DND-41 (cell line): ENCODE measurements around the gene RGS19.

Experiments
- ATAC-seq: fragments of 200-7000 bp; cut with Tn5 transposase; 3 replicates; pipeline ENCODE4 v1.9.1; 2021; ENCODE audit warnings: low read depth; ENCODE audit not compliant: insufficient read depth
- DNase-seq: peaks from one replicate; pipeline ENCODE4 v3.0.0-alpha.2; 2020
- H2AFZ ChIP-seq: 2 replicates; pipeline ENCODE4 v1.6.0; 2012; ENCODE audit warnings: low read depth, low read length
- H3K27ac ChIP-seq: 2 replicates; pipeline ENCODE4 v1.5.1; 2012; ENCODE audit warnings: low read length, inconsistent platforms
- H3K27me3 ChIP-seq: fragments of 200-600 bp; sonication (generic); 2 replicates; pipeline ENCODE4 v1.6.0; 2012; ENCODE audit warnings: low read length, mild to moderate bottlenecking, inconsistent platforms; ENCODE audit not compliant: insufficient read depth, poor library complexity
- H3K36me3 ChIP-seq: 2 replicates; pipeline ENCODE4 v1.5.1; 2012; ENCODE audit warnings: low read length, inconsistent platforms; ENCODE audit not compliant: insufficient read depth
- H3K4me1 ChIP-seq: 2 replicates; pipeline ENCODE4 v1.5.1; 2012; ENCODE audit warnings: mild to moderate bottlenecking, low read length; ENCODE audit not compliant: insufficient read depth
- H3K4me2 ChIP-seq: 2 replicates; pipeline ENCODE4 v1.6.0; 2012; ENCODE audit warnings: mild to moderate bottlenecking, moderate library complexity, low read length, inconsistent platforms; ENCODE audit not compliant: insufficient read depth
- H3K4me3 ChIP-seq, 2 experiments: fragments of 200-600 bp in 1 of 2; shearing (Covaris generic) in 1 of 2; 2 replicates each; pipeline ENCODE4 v1.5.1; 2012 to 2016; ENCODE audit warnings: inconsistent platforms in 2 of 2, low read length in 2 of 2, mild to moderate bottlenecking in 2 of 2, low read depth in 1 of 2, moderate library complexity in 1 of 2
- H3K79me2 ChIP-seq: 2 replicates; pipeline ENCODE4 v1.6.0; 2012; ENCODE audit warnings: low read length, inconsistent platforms; ENCODE audit not compliant: insufficient read depth
- H3K9ac ChIP-seq: 2 replicates; pipeline ENCODE4 v1.6.0; 2012; ENCODE audit warnings: low read depth, mild to moderate bottlenecking, inconsistent platforms, low read length, moderate library complexity
- H3K9me3 ChIP-seq: 2 replicates; pipeline ENCODE4 v1.5.1; 2012; ENCODE audit warnings: low read length, moderate library complexity, mild to moderate bottlenecking, inconsistent platforms; ENCODE audit not compliant: insufficient read depth, severe bottlenecking
- H4K20me1 ChIP-seq: 2 replicates; pipeline ENCODE4 v1.6.0; 2012; ENCODE audit warnings: low read length; ENCODE audit not compliant: insufficient read depth
- EZH2 ChIP-seq: IDR thresholded peaks from 3 replicates; pipeline ENCODE4 v1.6.1; 2012; ENCODE audit warnings: borderline replicate concordance, low read depth, mild to moderate bottlenecking, moderate library complexity, low read length, inconsistent platforms; ENCODE audit not compliant: severe bottlenecking
- TF ChIP-seq, protein P1 (sequence below): IDR thresholded peaks from 2 replicates; pipeline ENCODE4 v1.5.1; 2012; ENCODE audit warnings: borderline replicate concordance, low read length, moderate library complexity, mild to moderate bottlenecking; ENCODE audit not compliant: poor library complexity, severe bottlenecking; ENCODE audit errors: extremely low read depth

Gene RGS19

DNA sequence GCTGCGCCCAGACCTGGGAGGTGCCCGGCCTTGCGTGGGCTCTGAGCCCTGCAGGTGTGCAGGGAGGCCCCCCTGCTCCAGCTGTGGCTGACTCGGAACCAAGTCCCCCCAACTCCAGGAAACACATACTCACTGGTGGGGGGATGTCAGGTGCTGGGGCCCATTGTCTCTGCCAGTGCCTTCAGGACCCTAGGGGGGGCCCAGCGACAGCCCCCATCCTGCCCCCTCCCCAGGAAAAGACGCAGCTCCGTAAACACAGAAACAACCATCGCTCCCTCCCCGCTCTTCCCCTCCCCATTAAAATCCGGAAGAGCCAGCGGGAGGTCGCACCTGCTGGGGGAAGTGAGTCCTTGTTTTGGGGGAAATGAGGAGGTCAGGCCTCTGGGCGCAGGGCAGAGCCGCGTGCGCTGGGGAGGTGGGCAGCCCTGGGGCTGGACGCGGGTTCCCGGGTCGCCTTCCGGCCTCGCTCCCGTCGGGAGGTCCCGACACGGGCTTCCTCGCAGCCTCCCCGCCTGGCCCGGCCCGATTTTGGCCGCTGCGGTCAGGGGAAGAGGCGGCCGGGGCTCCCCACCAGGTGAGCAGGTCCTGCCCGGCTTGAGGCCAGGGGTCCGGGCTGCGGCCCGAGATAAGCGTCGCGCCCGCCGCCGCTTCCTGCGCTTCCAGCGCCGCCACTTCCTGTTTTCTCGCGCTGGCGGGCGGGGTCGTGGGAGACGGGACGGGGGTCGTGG, 37.1 kb downstream of the RGS19 start:
- Histone ChIP-seq H2AFZ (peak overlapping the region; percentile 63), H3K4me2 (peak overlapping the region; percentile 66), H3K9me3 (no peaks in the 10 kb centered on the region), H3K27me3 (peaks cover 42% of the 10 kb centered on the region), H3K9ac (peak overlapping the region; percentile 52), H3K4me1 (peaks cover 34% of the 10 kb centered on the region), H3K27ac (peak overlapping the region; percentile 20; the same call in 1 of the 2 replicates), H3K4me3 (peak overlapping the region in 1 of 2 experiments; percentile 52; a peak in 2 of 4 replicates), H4K20me1 (peaks cover 8% of the 10 kb centered on the region; the same call in 1 of the 2 replicates), H3K79me2 (no peaks in the 10 kb centered on the region), H3K36me3 (no peaks in the 10 kb centered on the region)
- peak; percentile 94 for TF ChIP-seq EZH2
- TF ChIP-seq, protein P1, sequence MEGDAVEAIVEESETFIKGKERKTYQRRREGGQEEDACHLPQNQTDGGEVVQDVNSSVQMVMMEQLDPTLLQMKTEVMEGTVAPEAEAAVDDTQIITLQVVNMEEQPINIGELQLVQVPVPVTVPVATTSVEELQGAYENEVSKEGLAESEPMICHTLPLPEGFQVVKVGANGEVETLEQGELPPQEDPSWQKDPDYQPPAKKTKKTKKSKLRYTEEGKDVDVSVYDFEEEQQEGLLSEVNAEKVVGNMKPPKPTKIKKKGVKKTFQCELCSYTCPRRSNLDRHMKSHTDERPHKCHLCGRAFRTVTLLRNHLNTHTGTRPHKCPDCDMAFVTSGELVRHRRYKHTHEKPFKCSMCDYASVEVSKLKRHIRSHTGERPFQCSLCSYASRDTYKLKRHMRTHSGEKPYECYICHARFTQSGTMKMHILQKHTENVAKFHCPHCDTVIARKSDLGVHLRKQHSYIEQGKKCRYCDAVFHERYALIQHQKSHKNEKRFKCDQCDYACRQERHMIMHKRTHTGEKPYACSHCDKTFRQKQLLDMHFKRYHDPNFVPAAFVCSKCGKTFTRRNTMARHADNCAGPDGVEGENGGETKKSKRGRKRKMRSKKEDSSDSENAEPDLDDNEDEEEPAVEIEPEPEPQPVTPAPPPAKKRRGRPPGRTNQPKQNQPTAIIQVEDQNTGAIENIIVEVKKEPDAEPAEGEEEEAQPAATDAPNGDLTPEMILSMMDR, result no peak
- ATAC-seq (no peak), DNase-seq (peak; percentile 46)

DNA sequence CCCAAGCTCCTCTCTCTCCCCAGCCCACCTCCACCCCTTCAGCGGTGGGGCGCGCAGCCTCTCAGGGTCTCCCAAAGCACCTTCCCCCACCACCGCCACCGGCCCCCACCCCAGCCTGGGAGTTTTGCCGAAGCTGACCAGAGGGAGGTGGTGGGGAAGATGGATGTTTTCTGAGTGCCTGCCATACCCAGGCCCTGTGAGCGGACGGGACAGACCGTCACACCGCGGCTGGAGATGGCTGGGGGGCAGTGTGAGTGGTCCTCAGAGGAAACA, 37.6 kb downstream of the RGS19 start:
- TF ChIP-seq, protein P1, result no peak
- no peak for TF ChIP-seq EZH2
- H3K36me3 ChIP-seq, result no peaks in the 10 kb centered on the region
- no peaks in the 10 kb centered on the region for H3K9me3 ChIP-seq
- H3K4me1 ChIP-seq, result peaks cover 34% of the 10 kb centered on the region
- peaks cover 42% of the 10 kb centered on the region for H3K27me3 ChIP-seq
- H3K79me2 ChIP-seq, result no peaks in the 10 kb centered on the region
- peak overlapping the region in 1 of 2 experiments; percentile 52; a peak in 2 of 4 replicates for H3K4me3 ChIP-seq
- no peak overlapping the region for H3K27ac ChIP-seq
- H3K4me2 ChIP-seq, result peak overlapping the region; percentile 66
- peak overlapping the region; percentile 52; the same call in 1 of the 2 replicates for H3K9ac ChIP-seq
- 0 out of 2 replicates have a peak overlapping the region, but pooled peaks have one; percentile 63 for H2AFZ ChIP-seq
- ATAC-seq (no peak), DNase-seq (no peak)
- H4K20me1 ChIP-seq, result peaks cover 8% of the 10 kb centered on the region; the same call in 1 of the 2 replicates

DNA sequence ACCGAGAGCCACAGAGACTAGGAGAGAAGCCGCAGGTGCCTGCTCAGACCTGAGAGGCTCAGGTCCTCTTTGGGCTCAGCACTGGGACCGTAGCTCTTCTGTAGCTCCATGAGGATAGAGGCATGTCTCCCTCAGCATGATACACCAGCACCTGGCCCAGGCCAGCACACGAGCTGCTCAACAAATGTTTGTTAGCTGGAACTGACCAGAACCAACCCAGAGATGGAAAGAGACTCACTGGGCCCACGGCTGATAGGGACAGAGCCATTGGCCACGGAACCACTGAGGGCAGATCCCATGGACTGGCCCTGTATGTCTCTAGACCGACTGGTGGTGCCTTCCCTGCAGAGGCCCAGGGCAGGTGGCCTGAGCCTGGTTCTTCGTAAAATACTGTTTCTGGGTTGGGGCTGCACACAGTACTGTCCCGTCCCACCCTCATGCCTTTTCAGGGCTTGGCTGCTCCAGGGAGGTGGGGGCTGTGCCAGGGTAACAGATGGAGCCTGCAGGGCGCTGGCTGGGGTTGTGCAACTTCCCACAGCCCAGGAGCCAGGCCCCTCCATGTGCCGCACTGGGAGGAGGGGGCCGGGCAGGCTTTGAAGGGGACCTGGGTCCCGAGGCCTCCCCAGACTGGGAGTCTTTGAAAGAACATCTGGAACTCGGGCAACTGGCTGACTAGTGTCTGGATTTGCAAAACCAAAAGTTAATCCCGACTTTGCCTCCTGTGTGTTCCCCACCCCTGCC, 38.1 kb downstream of the RGS19 start:
- H4K20me1 ChIP-seq, result peaks cover 10% of the 10 kb centered on the region; the same call in 1 of the 2 replicates
- no peak overlapping the region; the same call in 1 of the 2 replicates for H3K9ac ChIP-seq
- H3K27ac ChIP-seq, result no peak overlapping the region
- H3K27me3 ChIP-seq, result peaks cover 42% of the 10 kb centered on the region
- no peak overlapping the region for H3K4me3 ChIP-seq
- no peak for ATAC-seq
- no peak overlapping the region for H3K4me2 ChIP-seq
- DNase-seq, result no peak
- H3K36me3 ChIP-seq, result no peaks in the 10 kb centered on the region
- H3K4me1 ChIP-seq, result peaks cover 34% of the 10 kb centered on the region
- no peak overlapping the region for H2AFZ ChIP-seq
- TF ChIP-seq EZH2, result no peak
- TF ChIP-seq, protein P1, result no peak
- no peaks in the 10 kb centered on the region for H3K9me3 ChIP-seq
- no peaks in the 10 kb centered on the region for H3K79me2 ChIP-seq
